ENCODE data around the gene PATJ.

Gene PATJ

GRCh38 chr1:62068978-62069377, 326.7 kb downstream of the PATJ start:
- Histone ChIP-seq H3K79me2 (ENCODE audit: insufficient read depth, low read length) (no peaks in the 10 kb centered on the region), H3K4me3 (ENCODE audit: low read length, poor library complexity, severe bottlenecking) (no peak overlapping the region), H4K20me1 (ENCODE audit: insufficient read depth, low read length, poor library complexity, severe bottlenecking) (no peaks in the 10 kb centered on the region), H2AFZ (ENCODE audit: low read length) (no peak overlapping the region), H3K9me2 (replicated peaks; ENCODE audit: low read depth, low read length) (no peaks in the 10 kb centered on the region), H3K9ac (ENCODE audit: low read depth, low read length, poor library complexity, severe bottlenecking) (no peak overlapping the region), H3K36me3 (ENCODE audit: insufficient read depth, low read length) (no peaks in the 10 kb centered on the region), H3F3A (ENCODE audit: low read depth) (no peaks in the 10 kb centered on the region), H3K4me2 (ENCODE audit: low read depth, low read length, poor library complexity, severe bottlenecking) (no peak overlapping the region), H3K4me1 (ENCODE audit: insufficient read depth, low read length, poor library complexity, severe bottlenecking) (no peaks in the 10 kb centered on the region), H3K27me3 (ENCODE audit: insufficient read depth, low read length, poor library complexity, severe bottlenecking) (no peaks in the 10 kb centered on the region), H3K9me3 (ENCODE audit: insufficient read depth, low read depth, low read length) (no peaks in the 10 kb centered on the region)
- TF ChIP-seq CTCF (conservative IDR thresholded peaks at IDR 0.05; ENCODE audit: low read length) = no peak
- no peak for TF ChIP-seq EZH2phosphoT487 (IDR thresholded peaks at IDR 0.05; ENCODE audit: borderline replicate concordance)

- no peaks in the 10 kb centered on the region for H4K20me1 ChIP-seq (ENCODE audit: insufficient read depth, low read length, poor library complexity, severe bottlenecking)
- TF ChIP-seq EZH2phosphoT487 (IDR thresholded peaks at IDR 0.05; ENCODE audit: borderline replicate concordance) = no peak
- TF ChIP-seq CTCF (conservative IDR thresholded peaks at IDR 0.05; ENCODE audit: low read length) = peak; percentile 87
- no peaks in the 10 kb centered on the region for H3K27me3 ChIP-seq (ENCODE audit: insufficient read depth, low read length, poor library complexity, severe bottlenecking)
- no peaks in the 10 kb centered on the region for H3K36me3 ChIP-seq (ENCODE audit: insufficient read depth, low read length)
- H3K9ac ChIP-seq (ENCODE audit: low read depth, low read length, poor library complexity, severe bottlenecking) = no peak overlapping the region
- H3K4me2 ChIP-seq (ENCODE audit: low read depth, low read length, poor library complexity, severe bottlenecking) = no peak overlapping the region
- H3K4me1 ChIP-seq (ENCODE audit: insufficient read depth, low read length, poor library complexity, severe bottlenecking) = no peaks in the 10 kb centered on the region
- H3K9me2 ChIP-seq (replicated peaks; ENCODE audit: low read depth, low read length) = no peaks in the 10 kb centered on the region
- no peak overlapping the region for H2AFZ ChIP-seq (ENCODE audit: low read length)
- H3K9me3 ChIP-seq (ENCODE audit: insufficient read depth, low read depth, low read length) = no peaks in the 10 kb centered on the region
- no peaks in the 10 kb centered on the region for H3K79me2 ChIP-seq (ENCODE audit: insufficient read depth, low read length)
- no peak overlapping the region for H3K4me3 ChIP-seq (ENCODE audit: low read length, poor library complexity, severe bottlenecking)
- no peaks in the 10 kb centered on the region for H3F3A ChIP-seq (ENCODE audit: low read depth)
These were observed 328.2 kb downstream of the PATJ start for GRCh38 chr1:62070384-62071011.

GRCh38 chr1:62071695-62072094, 329.4 kb downstream of the PATJ start:
- no peaks in the 10 kb centered on the region for H3K4me1 ChIP-seq (ENCODE audit: insufficient read depth, low read length, poor library complexity, severe bottlenecking)
- H3K36me3 ChIP-seq (ENCODE audit: insufficient read depth, low read length) = no peaks in the 10 kb centered on the region
- no peaks in the 10 kb centered on the region for H3K9me2 ChIP-seq (replicated peaks; ENCODE audit: low read depth, low read length)
- H3K4me3 ChIP-seq (ENCODE audit: low read length, poor library complexity, severe bottlenecking) = no peak overlapping the region
- H3K9ac ChIP-seq (ENCODE audit: low read depth, low read length, poor library complexity, severe bottlenecking) = no peak overlapping the region
- H3K27me3 ChIP-seq (ENCODE audit: insufficient read depth, low read length, poor library complexity, severe bottlenecking) = no peaks in the 10 kb centered on the region
- H2AFZ ChIP-seq (ENCODE audit: low read length) = no peak overlapping the region
- no peak overlapping the region for H3K4me2 ChIP-seq (ENCODE audit: low read depth, low read length, poor library complexity, severe bottlenecking)
- H3F3A ChIP-seq (ENCODE audit: low read depth) = no peaks in the 10 kb centered on the region
- H3K9me3 ChIP-seq (ENCODE audit: insufficient read depth, low read depth, low read length) = no peaks in the 10 kb centered on the region
- H3K79me2 ChIP-seq (ENCODE audit: insufficient read depth, low read length) = no peaks in the 10 kb centered on the region
- H4K20me1 ChIP-seq (ENCODE audit: insufficient read depth, low read length, poor library complexity, severe bottlenecking) = no peaks in the 10 kb centered on the region
- TF ChIP-seq CTCF (conservative IDR thresholded peaks at IDR 0.05; ENCODE audit: low read length) = no peak
- no peak for TF ChIP-seq EZH2phosphoT487 (IDR thresholded peaks at IDR 0.05; ENCODE audit: borderline replicate concordance)

Measured in Loucy (cell line).